ENCODE data around the gene GPR89A. TPM values are rescaled to one million over a fixed set of nuclear protein-coding genes. Genes with fewer than 3 reads are reported as not detected.
"Not testable (repeated sequence)": the region's sequence is repeated elsewhere in the genome, so short reads cannot be mapped to it uniquely, and the experiment has no call there.

GPR89A gene
- total RNA-seq, 2 experiments from 2014 or later, result 30.6 to 32.8 TPM

DNA sequence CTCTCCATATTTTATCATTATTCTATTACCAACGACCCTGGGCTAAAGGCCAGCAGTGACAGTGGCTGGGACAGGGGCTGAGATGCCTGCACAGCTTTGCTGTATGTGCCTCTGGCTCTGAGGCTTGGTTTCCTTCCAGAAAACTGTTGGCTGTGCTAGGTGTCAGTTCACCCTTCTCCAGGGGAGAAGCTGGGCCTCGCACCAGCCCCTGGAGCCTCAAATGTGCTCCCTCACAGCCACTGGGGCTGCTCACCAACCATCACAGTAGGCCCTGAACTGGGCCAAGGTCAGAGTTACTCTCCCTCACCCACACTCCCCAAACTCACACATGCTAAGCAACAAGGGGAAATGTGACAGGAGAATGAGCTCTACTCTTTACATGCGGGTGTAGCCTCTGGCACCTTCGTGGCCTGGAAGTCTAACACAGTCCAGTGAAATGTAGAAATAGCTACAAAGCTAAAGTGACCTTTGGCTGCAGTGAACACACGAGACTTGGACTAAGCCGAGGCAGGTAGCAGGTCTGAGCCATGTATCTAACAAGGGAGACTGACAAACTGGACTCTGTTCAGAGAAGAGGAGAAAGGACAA, 106.8 kb downstream of the GPR89A start:
- no peak overlapping the region for H3K27ac Mint-ChIP-seq
- H3K9me3 Mint-ChIP-seq, result no peaks in the 10 kb centered on the region
- H3K27me3 Mint-ChIP-seq, result peaks cover 7% of the 10 kb centered on the region
- ChIA-PET POLR2A (no interaction called here), CTCF (no interaction called here)
- H3K4me1 Mint-ChIP-seq, result peaks cover 6% of the 10 kb centered on the region
- no peaks in the 10 kb centered on the region for H3K36me3 Mint-ChIP-seq (ENCODE audit: low read depth)
- no peak for DNase-seq
- H3K4me3 Mint-ChIP-seq, result no peak overlapping the region

DNA sequence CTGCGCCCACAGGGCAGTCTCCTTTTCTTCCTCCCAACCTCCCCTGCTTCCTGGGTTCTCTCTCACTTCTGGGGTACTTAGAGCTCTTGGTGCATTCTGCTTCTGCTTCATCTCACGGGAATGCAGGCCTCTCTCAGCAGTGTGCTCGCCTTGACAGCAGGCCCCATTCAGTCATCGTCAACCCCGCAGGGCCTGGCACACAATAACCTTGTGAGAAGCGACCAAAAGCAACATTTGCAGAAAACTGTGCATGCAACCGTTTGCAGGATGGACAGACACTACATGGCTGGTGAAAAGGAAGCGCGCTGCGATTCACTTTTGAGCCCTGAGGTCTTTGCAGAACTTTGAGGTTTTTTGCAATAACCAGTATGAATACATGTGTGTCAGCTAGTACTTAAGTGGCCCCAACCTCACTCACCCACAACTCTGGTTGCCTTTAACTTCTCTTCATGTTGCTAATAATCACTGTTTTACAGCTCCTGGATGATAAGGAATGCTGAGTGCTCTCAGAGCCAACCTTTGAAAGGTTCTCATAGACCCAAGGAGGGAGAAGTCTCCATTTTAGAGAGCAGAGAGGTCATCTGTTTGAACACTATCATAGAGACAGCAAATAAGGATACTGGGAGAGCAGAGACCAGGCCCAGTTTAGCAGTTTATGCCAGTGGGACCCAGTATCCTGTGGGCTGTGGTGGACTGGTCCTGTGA, 109.0 kb downstream of the GPR89A start:
- ChIA-PET POLR2A (no interaction called here), CTCF (interaction anchor here (0.7 kb wide), 1 partner anchor 12 kb away, joined by 3 read pairs; no protein-coding TSS in a partner anchor)
- H3K27me3 Mint-ChIP-seq, result peaks cover 18% of the 10 kb centered on the region
- H3K27ac Mint-ChIP-seq, result no peak overlapping the region
- DNase-seq, result no peak
- no peak overlapping the region for H3K4me3 Mint-ChIP-seq
- peaks cover 23% of the 10 kb centered on the region for H3K4me1 Mint-ChIP-seq
- no peaks in the 10 kb centered on the region for H3K36me3 Mint-ChIP-seq (ENCODE audit: low read depth)
- no peaks in the 10 kb centered on the region for H3K9me3 Mint-ChIP-seq

DNA sequence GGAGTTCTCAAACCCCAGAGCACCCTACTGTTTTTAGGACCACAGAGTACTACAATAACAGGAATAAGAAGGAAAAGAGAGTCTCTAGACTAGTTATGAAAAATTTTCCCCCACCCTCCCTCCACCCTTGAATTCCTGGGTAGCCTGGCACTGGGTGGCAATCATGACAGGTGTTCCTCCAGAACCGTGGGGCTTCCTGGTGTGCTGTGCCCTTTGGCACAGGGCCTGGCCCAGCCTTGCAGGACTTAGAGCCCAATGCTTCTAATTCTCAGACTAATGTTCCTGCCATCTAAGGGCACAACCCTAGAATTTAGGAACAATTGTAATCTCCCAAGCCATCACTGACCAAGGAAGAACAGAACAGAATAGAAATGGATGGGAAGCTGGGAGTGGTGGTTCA, 110.0 kb downstream of the GPR89A start:
- Mint-ChIP-seq H3K27me3 (peaks cover 23% of the 10 kb centered on the region), H3K4me3 (no peak overlapping the region)
- POLR2A ChIA-PET, result no interaction called here

DNA sequence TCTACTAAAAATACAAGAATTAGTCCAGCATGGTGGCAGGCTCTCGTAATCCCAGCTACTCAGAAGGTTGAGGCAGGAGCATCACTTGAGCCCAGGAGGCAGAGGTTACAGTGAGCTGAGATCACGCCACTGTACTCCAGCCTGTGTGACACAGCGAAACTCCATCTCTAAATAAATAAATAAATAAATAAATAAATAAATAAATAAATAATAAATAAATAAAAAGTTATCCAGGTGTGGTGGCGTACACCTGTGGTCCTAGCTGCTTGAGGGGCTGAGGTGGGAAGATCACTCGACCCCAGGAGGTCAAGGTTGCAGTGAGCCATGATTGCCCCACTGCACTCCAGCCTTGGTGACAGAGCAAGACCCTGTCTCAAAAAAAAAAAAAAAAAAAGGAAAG, 110.7 kb downstream of the GPR89A start:
- DNase-seq; H3K36me3 Mint-ChIP-seq (ENCODE audit: low read depth); H3K4me3 Mint-ChIP-seq; POLR2A ChIA-PET; CTCF ChIA-PET; H3K27ac Mint-ChIP-seq; H3K9me3 Mint-ChIP-seq: not testable (repeated sequence)
- Mint-ChIP-seq H3K4me1 (peaks cover 23% of the 10 kb centered on the region), H3K27me3 (peaks cover 26% of the 10 kb centered on the region)

More for the DNA sequence above, 110.0 kb downstream of the GPR89A start:
- peaks cover 23% of the 10 kb centered on the region for H3K4me1 Mint-ChIP-seq
- DNase-seq, result no peak
- CTCF ChIA-PET, result no interaction called here
- H3K27ac Mint-ChIP-seq, result no peak overlapping the region
- H3K9me3 Mint-ChIP-seq, result no peaks in the 10 kb centered on the region
- no peaks in the 10 kb centered on the region for H3K36me3 Mint-ChIP-seq (ENCODE audit: low read depth)

DNA sequence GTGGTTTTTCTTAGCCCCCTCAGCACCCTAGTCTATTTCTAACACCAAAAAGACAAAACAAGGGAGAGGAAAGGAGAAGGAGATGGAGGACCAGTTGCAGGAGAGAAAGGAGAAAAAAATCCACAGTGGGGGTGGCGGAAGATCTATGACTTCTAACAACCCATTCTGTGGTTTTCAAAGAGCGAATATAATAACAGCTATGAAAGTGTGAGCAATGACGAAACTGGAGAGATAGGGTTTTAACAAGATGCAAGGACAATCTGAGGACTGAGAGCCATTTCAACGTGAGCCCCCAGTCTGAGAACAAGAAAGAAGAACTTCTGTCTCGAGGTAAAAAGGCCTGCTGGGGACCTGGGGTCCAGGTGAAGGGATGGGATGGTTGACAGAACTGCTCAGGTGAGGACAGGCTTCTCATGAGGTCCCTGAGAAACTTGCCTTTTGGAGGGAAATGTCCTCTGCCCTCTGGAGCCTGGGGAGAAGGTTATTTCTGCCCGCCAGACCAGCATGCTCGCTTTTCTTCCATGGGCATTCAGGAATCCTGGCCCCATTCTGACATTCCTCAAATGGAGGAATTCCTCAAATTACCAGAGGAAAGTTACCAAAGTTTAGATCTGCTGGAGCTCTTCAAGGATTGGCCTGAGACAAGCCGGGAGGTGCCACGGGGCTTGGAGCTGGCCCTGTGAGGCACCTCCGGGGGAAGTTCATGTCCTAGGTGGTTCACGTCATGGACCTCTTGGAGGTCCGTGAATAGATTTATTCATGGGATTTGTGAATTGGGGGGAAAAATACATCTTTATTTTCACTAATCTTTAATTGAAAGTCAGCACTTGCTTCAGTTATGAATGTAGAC, 111.7 kb downstream of the GPR89A start, which contains the start of gene CD160:
CD160 (plus strand) TSS at position 270 of the 850 bp plus-strand sequence. CDS start 8,829 bp downstream, outside the sequence.
- POLR2A ChIA-PET, result no interaction called here
- Mint-ChIP-seq H3K36me3 (ENCODE audit: low read depth) (no peaks in the 10 kb centered on the region), H3K27me3 (peaks cover 26% of the 10 kb centered on the region), H3K4me3 (no peak within 1 kb of the TSS), H3K27ac (no peak within 1 kb of the TSS), H3K4me1 (peaks cover 23% of the 10 kb centered on the region), H3K9me3 (no peaks in the 10 kb centered on the region)
- CTCF ChIA-PET, result interaction anchor here (0.6 to 1.7 kb wide), 2 partner anchors 17 to 180 kb away, joined by 3 to 7 read pairs; no protein-coding TSS in a partner anchor
- no peak for DNase-seq

Other genes with a start within 250 kb of the GPR89A start
- gene NBPF20, start 182.4 kb upstream of the GPR89A start, total RNA-seq, result under 1 TPM; 0.60 to 0.62 TPM
- gene PDZK1, start 99.4 kb downstream of the GPR89A start, total RNA-seq, result under 1 TPM; 0.25 to 0.42 TPM
- gene CD160, start 111.5 kb downstream of the GPR89A start, total RNA-seq, result not detected
- 10 to 100 TPM; 14.8 to 15.6 TPM for gene RNF115, start 216.1 kb downstream of the GPR89A start, total RNA-seq
- 10 to 100 TPM; 34.5 to 38.7 TPM for gene POLR3C, start 216.2 kb downstream of the GPR89A start, total RNA-seq
- 1 to 10 TPM; 2.7 to 3.4 TPM for gene NUDT17, start 237.6 kb downstream of the GPR89A start, total RNA-seq